Activated CD4-positive, alpha-beta memory T cell treated with anti-CD3 and anti-CD28 coated beads for 36 hours (primary cell): ENCODE measurements around the gene KIZ. TPM values are rescaled to one million over a fixed set of nuclear protein-coding genes. Genes with fewer than 3 reads are reported as not detected.
A peak's percentile ranks its signal among the peaks of the same experiment; 100 is the strongest.

Experiments used
- CTCF ChIA-PET: fragments of 350-600 bp; sonication (Branson Sonifier 250); formaldehyde crosslinking; loops from one replicate; lab custom pipeline; 2021; ENCODE audit warnings: antibody characterized with exemption, inconsistent platforms; lab: Charles Lee
- POLR2A ChIA-PET: fragments of 350-600 bp; sonication (Branson Sonifier 250); formaldehyde crosslinking; loops from one replicate; lab custom pipeline; 2021; ENCODE audit warnings: antibody characterized with exemption; lab: Charles Lee
- DNase-seq: peaks from one replicate; pipeline ENCODE4 v3.0.0-alpha.2; 2020
- H3K27ac Mint-ChIP-seq: one replicate; pipeline ENCODE4 v1.8.0; 2021; ENCODE audit warnings: mixed read lengths
- H3K27me3 Mint-ChIP-seq: one replicate; pipeline ENCODE4 v1.8.0; 2021; ENCODE audit warnings: mixed read lengths
- H3K36me3 Mint-ChIP-seq: one replicate; pipeline ENCODE4 v1.8.0; 2021; ENCODE audit warnings: mixed read lengths
- H3K4me1 Mint-ChIP-seq: one replicate; pipeline ENCODE4 v1.8.0; 2021; ENCODE audit warnings: low read depth, mixed read lengths
- H3K4me3 Mint-ChIP-seq: one replicate; pipeline ENCODE4 v1.8.0; 2021; ENCODE audit warnings: mild to moderate bottlenecking, mixed read lengths
- H3K9me3 Mint-ChIP-seq: one replicate; pipeline ENCODE4 v1.8.0; 2021; ENCODE audit warnings: mixed read lengths
- intact Hi-C: fragments of 100-400 bp; cut with micrococcal nuclease; formaldehyde crosslinking; loops from one replicate; pipeline ENCODE4 v1.15.1; 2023
- total RNA-seq, 2 experiments: library from RNA; stranded (reverse); gene quantifications; one replicate each; pipeline ENCODE4 v1.2.3, GENCODE V29; 2021

Gene KIZ
- total RNA-seq, 2 experiments from 2014 or later, result 13.3 to 13.5 TPM

- intact Hi-C loops, result no loop called here
- POLR2A ChIA-PET, result no interaction called here
- H3K27me3 Mint-ChIP-seq, result no peaks in the 10 kb centered on the region
- peaks cover 2% of the 10 kb centered on the region for H3K36me3 Mint-ChIP-seq
- no peak overlapping the region for H3K4me3 Mint-ChIP-seq
- CTCF ChIA-PET, result interaction anchor here (0.8 to 1.8 kb wide), 2 partner anchors 10 to 346 kb away, joined by 3 to 12 read pairs; no protein-coding TSS in a partner anchor
- no peaks in the 10 kb centered on the region for H3K9me3 Mint-ChIP-seq
- DNase-seq, result no peak
- H3K27ac Mint-ChIP-seq, result no peak overlapping the region
- no peaks in the 10 kb centered on the region for H3K4me1 Mint-ChIP-seq
Measured at GRCh38 chr20:21225215-21225947, 99.5 kb downstream of the KIZ start.

GRCh38 chr20:21228511-21228910 lies 102.6 kb downstream of the KIZ start:
- Mint-ChIP-seq H3K4me1 (no peaks in the 10 kb centered on the region), H3K27me3 (no peaks in the 10 kb centered on the region), H3K36me3 (peaks cover 2% of the 10 kb centered on the region), H3K27ac (no peak overlapping the region), H3K9me3 (no peaks in the 10 kb centered on the region), H3K4me3 (no peak overlapping the region)
- POLR2A ChIA-PET, result no interaction called here
- intact Hi-C loops, result no loop called here
- no peak for DNase-seq
- CTCF ChIA-PET, result interaction anchor here (0.8 kb wide), 1 partner anchor 277 kb away, joined by 4 read pairs; no protein-coding TSS in a partner anchor

GRCh38 chr20:21229163-21229562 lies 103.3 kb downstream of the KIZ start:
- Mint-ChIP-seq H3K36me3 (peaks cover 2% of the 10 kb centered on the region), H3K27ac (no peak overlapping the region), H3K4me3 (no peak overlapping the region), H3K4me1 (no peaks in the 10 kb centered on the region), H3K27me3 (no peaks in the 10 kb centered on the region), H3K9me3 (no peaks in the 10 kb centered on the region)
- intact Hi-C loops, result no loop called here
- ChIA-PET CTCF (interaction anchor here (0.8 kb wide), 1 partner anchor 276 kb away, joined by 4 read pairs; no protein-coding TSS in a partner anchor), POLR2A (no interaction called here)
- no peak for DNase-seq

GRCh38 chr20:21230220-21230619 lies 104.3 kb downstream of the KIZ start:
- peaks cover 2% of the 10 kb centered on the region for H3K36me3 Mint-ChIP-seq
- intact Hi-C loops, result loop anchor here (10.0 kb wide), 3 partner anchors 95 to 395 kb away; no protein-coding TSS in a partner anchor
- H3K9me3 Mint-ChIP-seq, result no peaks in the 10 kb centered on the region

GRCh38 chr20:21230686-21231085 lies 104.8 kb downstream of the KIZ start:
- H3K4me3 Mint-ChIP-seq, result no peak overlapping the region
- POLR2A ChIA-PET, result no interaction called here
- DNase-seq, result no peak
- intact Hi-C loops, result loop anchor here (10.0 kb wide), 3 partner anchors 94 to 396 kb away; no protein-coding TSS in a partner anchor
- H3K36me3 Mint-ChIP-seq, result peaks cover 2% of the 10 kb centered on the region
- H3K9me3 Mint-ChIP-seq, result no peaks in the 10 kb centered on the region
- H3K27ac Mint-ChIP-seq, result no peak overlapping the region
- CTCF ChIA-PET, result interaction anchor here (1.0 to 1.3 kb wide), 2 partner anchors 272 to 274 kb away, joined by 3 read pairs; no protein-coding TSS in a partner anchor
- H3K27me3 Mint-ChIP-seq, result no peaks in the 10 kb centered on the region
- H3K4me1 Mint-ChIP-seq, result no peaks in the 10 kb centered on the region

More at GRCh38 chr20:21230220-21230619, 104.3 kb downstream of the KIZ start:
- H3K4me3 Mint-ChIP-seq, result no peak overlapping the region
- CTCF ChIA-PET, result interaction anchor here (0.6 to 1.3 kb wide), 3 partner anchors 273 to 882 kb away, joined by 3 read pairs; no protein-coding TSS in a partner anchor
- no peaks in the 10 kb centered on the region for H3K4me1 Mint-ChIP-seq
- POLR2A ChIA-PET, result no interaction called here
- H3K27me3 Mint-ChIP-seq, result no peaks in the 10 kb centered on the region
- H3K27ac Mint-ChIP-seq, result no peak overlapping the region
- DNase-seq, result no peak

GRCh38 chr20:21232546-21233280 lies 106.8 kb downstream of the KIZ start:
- POLR2A ChIA-PET, result no interaction called here
- CTCF ChIA-PET, result interaction anchor here (1.0 to 1.9 kb wide), 3 partner anchors 184 to 339 kb away, joined by 3 to 15 read pairs (median 6); no protein-coding TSS in a partner anchor
- H3K4me3 Mint-ChIP-seq, result no peak overlapping the region
- intact Hi-C loops, result loop anchor here (10.0 kb wide), 3 partner anchors 92 to 398 kb away; no protein-coding TSS in a partner anchor
- H3K9me3 Mint-ChIP-seq, result no peaks in the 10 kb centered on the region
- no peak for DNase-seq
- no peak overlapping the region for H3K27ac Mint-ChIP-seq
- H3K36me3 Mint-ChIP-seq, result peaks cover 6% of the 10 kb centered on the region
- peaks cover 3% of the 10 kb centered on the region for H3K4me1 Mint-ChIP-seq
- no peaks in the 10 kb centered on the region for H3K27me3 Mint-ChIP-seq

GRCh38 chr20:21234324-21234723 lies 108.4 kb downstream of the KIZ start:
- H3K4me3 Mint-ChIP-seq, result no peak overlapping the region
- no peaks in the 10 kb centered on the region for H3K9me3 Mint-ChIP-seq
- intact Hi-C loops, result loop anchor here (2.0 to 10.0 kb wide), 4 partner anchors 90 to 400 kb away; no protein-coding TSS in a partner anchor
- peaks cover 3% of the 10 kb centered on the region for H3K4me1 Mint-ChIP-seq
- POLR2A ChIA-PET, result interaction anchor here (0.7 to 0.9 kb wide), 2 partner anchors 23 to 272 kb away, joined by 3 read pairs; no protein-coding TSS in a partner anchor
- DNase-seq, result no peak
- H3K27me3 Mint-ChIP-seq, result no peaks in the 10 kb centered on the region
- CTCF ChIA-PET, result interaction anchor here (0.6 to 7.2 kb wide), 26 partner anchors 9 to 381 kb away, joined by 3 to 319 read pairs (median 10); partner anchors contain the start of genes KIZ and XRN2
- H3K36me3 Mint-ChIP-seq, result peaks cover 4% of the 10 kb centered on the region
- no peak overlapping the region for H3K27ac Mint-ChIP-seq

- intact Hi-C loops, result loop anchor here (2.0 to 10.0 kb wide), 5 partner anchors 90 to 400 kb away; no protein-coding TSS in a partner anchor
- POLR2A ChIA-PET, result interaction anchor here (0.7 to 0.9 kb wide), 2 partner anchors 23 to 271 kb away, joined by 3 read pairs; no protein-coding TSS in a partner anchor
- Mint-ChIP-seq H3K4me1 (peaks cover 3% of the 10 kb centered on the region), H3K27me3 (no peaks in the 10 kb centered on the region), H3K27ac (no peak overlapping the region), H3K9me3 (no peaks in the 10 kb centered on the region), H3K4me3 (no peak overlapping the region), H3K36me3 (peaks cover 6% of the 10 kb centered on the region)
- CTCF ChIA-PET, result interaction anchor here (0.6 to 7.2 kb wide), 72 partner anchors 8 to 380 kb away, joined by 3 to 319 read pairs (median 5); partner anchors contain the start of genes KIZ and XRN2
- no peak for DNase-seq
Measured at GRCh38 chr20:21234806-21235483, 109.1 kb downstream of the KIZ start.

GRCh38 chr20:21235484-21236445 lies 109.9 kb downstream of the KIZ start:
- H3K36me3 Mint-ChIP-seq, result peaks cover 6% of the 10 kb centered on the region
- no peak overlapping the region for H3K4me3 Mint-ChIP-seq
- POLR2A ChIA-PET, result interaction anchor here (1.0 kb wide), 1 partner anchor 68 kb away, joined by 3 read pairs; the partner anchor contains the start of gene XRN2
- no peaks in the 10 kb centered on the region for H3K9me3 Mint-ChIP-seq
- CTCF ChIA-PET, result interaction anchor here (0.5 to 7.2 kb wide), 92 partner anchors 9 to 806 kb away, joined by 3 to 319 read pairs (median 4); partner anchors contain the start of genes KIZ and XRN2
- no peak overlapping the region for H3K27ac Mint-ChIP-seq
- DNase-seq, result peak; percentile 75
- intact Hi-C loops, result loop anchor here (1.0 to 10.0 kb wide), 6 partner anchors 89 to 401 kb away; no protein-coding TSS in a partner anchor
- peaks cover 3% of the 10 kb centered on the region for H3K4me1 Mint-ChIP-seq
- no peaks in the 10 kb centered on the region for H3K27me3 Mint-ChIP-seq
